Measurements from ENCODE around the gene TNFRSF19. TPM values are rescaled to one million over a fixed set of nuclear protein-coding genes. Genes with fewer than 3 reads are reported as not detected.

TNFRSF19 gene
- total and polyA plus RNA-seq, 2 of the 13 experiments (the other 11 are each of a cell fraction or from before 2014, with no cell fraction given): 75.3 to 77.7 TPM

DNA sequence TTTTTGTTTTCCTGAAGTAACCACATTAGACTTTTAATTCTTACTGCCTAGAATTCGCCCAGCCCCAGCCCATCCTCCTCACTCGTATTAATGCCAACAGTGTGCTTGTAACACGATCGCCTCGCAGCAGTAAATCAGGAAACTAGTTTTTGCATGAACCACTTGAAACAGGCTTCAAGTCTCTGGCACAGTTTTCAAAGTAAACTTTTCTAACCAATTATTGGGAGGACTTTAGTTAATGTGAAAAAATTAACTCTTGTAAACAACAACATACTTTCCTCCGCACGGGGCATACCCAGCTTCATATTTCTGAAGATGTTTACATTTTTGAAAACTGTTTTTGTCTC lies 39.2 kb downstream of the TNFRSF19 start:
- no peak for ATAC-seq
- in situ Hi-C loops (cut with HindIII; ENCODE audit: extremely low pct_ligation_motif_present, low pct_unique_long_range_greater_than_20kb) (no loop called here), intact Hi-C loops (cut with micrococcal nuclease; ENCODE audit: unreplicated experiment) (no loop called here)
- H4K20me1 ChIP-seq (ENCODE audit: insufficient read depth, low read length): no peaks in the 10 kb centered on the region
- TF ChIP-seq ASH2L (IDR thresholded peaks at IDR 0.05; ENCODE audit: insufficient read length, low read depth, low read length) (peak; percentile 3), CHD4 (IDR thresholded peaks at IDR 0.05; ENCODE audit: borderline replicate concordance, low read length) (no peak), NCOA5 (CRISPR knock-in tag; IDR thresholded peaks at IDR 0.05) (no peak), TEAD3 (CRISPR knock-in tag; optimal IDR thresholded peaks at IDR 0.05; ENCODE audit: borderline replicate concordance) (no peak)
- TF ChIP-seq, protein P1, sequence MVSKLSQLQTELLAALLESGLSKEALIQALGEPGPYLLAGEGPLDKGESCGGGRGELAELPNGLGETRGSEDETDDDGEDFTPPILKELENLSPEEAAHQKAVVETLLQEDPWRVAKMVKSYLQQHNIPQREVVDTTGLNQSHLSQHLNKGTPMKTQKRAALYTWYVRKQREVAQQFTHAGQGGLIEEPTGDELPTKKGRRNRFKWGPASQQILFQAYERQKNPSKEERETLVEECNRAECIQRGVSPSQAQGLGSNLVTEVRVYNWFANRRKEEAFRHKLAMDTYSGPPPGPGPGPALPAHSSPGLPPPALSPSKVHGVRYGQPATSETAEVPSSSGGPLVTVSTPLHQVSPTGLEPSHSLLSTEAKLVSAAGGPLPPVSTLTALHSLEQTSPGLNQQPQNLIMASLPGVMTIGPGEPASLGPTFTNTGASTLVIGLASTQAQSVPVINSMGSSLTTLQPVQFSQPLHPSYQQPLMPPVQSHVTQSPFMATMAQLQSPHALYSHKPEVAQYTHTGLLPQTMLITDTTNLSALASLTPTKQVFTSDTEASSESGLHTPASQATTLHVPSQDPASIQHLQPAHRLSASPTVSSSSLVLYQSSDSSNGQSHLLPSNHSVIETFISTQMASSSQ (IDR thresholded peaks at IDR 0.05; ENCODE audit: low read depth): no peak
- TF ChIP-seq, protein P1 (CRISPR knock-in tag; IDR thresholded peaks at IDR 0.05; ENCODE audit: borderline replicate concordance): no peak
- TF ChIP-seq, protein P2, sequence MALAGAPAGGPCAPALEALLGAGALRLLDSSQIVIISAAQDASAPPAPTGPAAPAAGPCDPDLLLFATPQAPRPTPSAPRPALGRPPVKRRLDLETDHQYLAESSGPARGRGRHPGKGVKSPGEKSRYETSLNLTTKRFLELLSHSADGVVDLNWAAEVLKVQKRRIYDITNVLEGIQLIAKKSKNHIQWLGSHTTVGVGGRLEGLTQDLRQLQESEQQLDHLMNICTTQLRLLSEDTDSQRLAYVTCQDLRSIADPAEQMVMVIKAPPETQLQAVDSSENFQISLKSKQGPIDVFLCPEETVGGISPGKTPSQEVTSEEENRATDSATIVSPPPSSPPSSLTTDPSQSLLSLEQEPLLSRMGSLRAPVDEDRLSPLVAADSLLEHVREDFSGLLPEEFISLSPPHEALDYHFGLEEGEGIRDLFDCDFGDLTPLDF (CRISPR knock-in tag; IDR thresholded peaks at IDR 0.05): no peak
- H3K36me3 ChIP-seq (replicated peaks in 1 of 2; ENCODE audit: control insufficient read depth in 1 of 2, insufficient read depth in 2 of 2, low read length in 2 of 2): peaks cover 0 to 12% of the 10 kb centered on the region in 2 experiments; a peak in 3 of 5 replicates
- peaks cover 16% of the 10 kb centered on the region for H3K79me2 ChIP-seq (ENCODE audit: insufficient read depth, low read length)
- peaks cover 85% of the 10 kb centered on the region for H3K4me1 ChIP-seq (ENCODE audit: insufficient read depth, low read length)
- H3K9me3 ChIP-seq (ENCODE audit: low read length): no peaks in the 10 kb centered on the region
- H3K4me2 ChIP-seq (ENCODE audit: low read depth, low read length): 0 out of 2 replicates have a peak overlapping the region, but pooled peaks have one; percentile 57
- BruUV-seq (replicated peaks): no TSS peak
- H3K9ac ChIP-seq (ENCODE audit: insufficient read depth, low read depth, low read length): peak overlapping the region; percentile 45; the same call in 1 of the 2 replicates
- FAIRE-seq: no peak
- no peak overlapping the region; a peak in 1 of 6 replicates for H3K4me3 ChIP-seq (replicated peaks in 1 of 3; ENCODE audit: insufficient read depth in 1 of 3, low read depth in 2 of 3, low read length in 3 of 3)
- WGBS (ENCODE audit: low lambda C conversion rate): 89% methylated on average over 7 of the region's 7 CpGs
- no peaks in the 10 kb centered on the region for H3K27me3 ChIP-seq (ENCODE audit: control insufficient read depth in 1 of 2, insufficient read depth in 2 of 2, low read length in 2 of 2)
- H3K27ac ChIP-seq (ENCODE audit: extremely low read length, insufficient read depth, low read length): peak overlapping the region; percentile 81
- H2AFZ ChIP-seq (ENCODE audit: low read length): no peak overlapping the region
- ChIA-PET CTCF (ENCODE audit: low intra/inter-chr PET ratio, low total read pairs) (no interaction called here), POLR2A (interaction anchor here (0.9 to 2.0 kb wide), 3 partner anchors 9 to 45 kb away, joined by 4 to 6 read pairs (median 5); no protein-coding TSS in a partner anchor)
- DNase-seq (ENCODE audit: low spot score): no peak
